PC-9 (cell line): Measurements from ENCODE around the gene FAM89B. TPM values are rescaled to one million over a fixed set of nuclear protein-coding genes. Genes with fewer than 3 reads are reported as not detected.

ENCODE experiments used
- BruUV-seq: library from RNA; stranded (reverse); fragments of 400-500 nt; replicated peaks from 2 replicates; lab custom pipeline; 2021; lab: Mats Ljungman, UMichigan
- CTCF ChIA-PET: fragments of 300-600 bp; sonication (Branson Sonifier 250); formaldehyde crosslinking; loops from one replicate; lab custom pipeline; 2022; ENCODE audit warnings: antibody characterized with exemption; lab: Charles Lee
- POLR2A ChIA-PET: fragments of 300-600 bp; sonication (Branson Sonifier 250); formaldehyde crosslinking; loops from one replicate; lab custom pipeline; 2022; ENCODE audit warnings: antibody characterized with exemption; ENCODE audit not compliant: unreplicated experiment; lab: Charles Lee
- DNase-seq, 2 experiments: peaks; one replicate each; pipeline versions ENCODE4 v3.0.0 to v3.0.0-alpha.2; 2015 to 2022; ENCODE audit warnings: mixed read lengths in 1 of 2
- H2AFZ ChIP-seq: fragments of 200-600 bp; sonication (generic); 2 replicates; pipeline ENCODE4 v1.8.1; 2017; ENCODE audit warnings: antibody characterized with exemption
- H3F3A ChIP-seq: fragments of 200-600 bp; sonication (generic); 2 replicates; pipeline ENCODE4 v1.8.1; 2017; ENCODE audit warnings: antibody characterized with exemption, mild to moderate bottlenecking, low read depth; ENCODE audit not compliant: insufficient read depth
- H3K27ac ChIP-seq: fragments of 200-600 bp; sonication (generic); 2 replicates; pipeline ENCODE4 v1.6.1; 2016; ENCODE audit warnings: mixed run types
- H3K27me3 ChIP-seq: fragments of 200-600 bp; sonication (generic); 2 replicates; pipeline ENCODE4 v1.6.1; 2016; ENCODE audit warnings: low read depth, mixed run types; ENCODE audit not compliant: insufficient read depth
- H3K36me3 ChIP-seq: fragments of 200-600 bp; sonication (generic); 2 replicates; pipeline ENCODE4 v1.6.1; 2016; ENCODE audit warnings: low read depth, mixed run types
- H3K4me1 ChIP-seq: fragments of 200-600 bp; sonication (generic); replicated peaks from 2 replicates; pipeline ENCODE4 v1.6.1; 2016; ENCODE audit warnings: mixed run types; ENCODE audit not compliant: insufficient read depth
- H3K4me2 ChIP-seq: fragments of 200-600 bp; sonication (generic); 2 replicates; pipeline ENCODE4 v1.6.1; 2017; ENCODE audit warnings: mixed run types
- H3K4me3 ChIP-seq: fragments of 200-600 bp; sonication (generic); 2 replicates; pipeline ENCODE4 v1.6.1; 2016; ENCODE audit warnings: mixed run types
- H3K79me2 ChIP-seq: fragments of 200-600 bp; sonication (generic); 2 replicates; pipeline ENCODE4 v1.6.1; 2017; ENCODE audit warnings: low read depth, mixed run types
- H3K9me2 ChIP-seq: fragments of 200-600 bp; sonication (generic); 2 replicates; pipeline ENCODE4 v1.8.1; 2017; ENCODE audit warnings: mild to moderate bottlenecking; ENCODE audit not compliant: insufficient read depth
- H3K9me3 ChIP-seq: fragments of 200-600 bp; sonication (generic); 2 replicates; pipeline ENCODE4 v1.8.1; 2016; ENCODE audit warnings: low read depth; ENCODE audit not compliant: insufficient read depth
- H4K20me1 ChIP-seq: fragments of 200-600 bp; sonication (generic); 2 replicates; pipeline ENCODE4 v1.8.1; 2017; ENCODE audit not compliant: insufficient read depth
- CTCF ChIP-seq: fragments of 200-600 bp; sonication (generic); conservative IDR thresholded peaks from 2 replicates; pipeline ENCODE4 v1.6.1; 2017; ENCODE audit warnings: mixed run types, antibody characterized with exemption, mild to moderate bottlenecking, moderate library complexity
- EZH2 ChIP-seq: fragments of 200-600 bp; sonication (generic); IDR thresholded peaks from 2 replicates; pipeline ENCODE4 v1.8.0; 2017; ENCODE audit warnings: antibody characterized with exemption, low read depth
- intact Hi-C: fragments of 100-400 bp; cut with micrococcal nuclease; formaldehyde crosslinking; loops from one replicate; pipeline ENCODE4 v1.10.0; 2022; ENCODE audit not compliant: unreplicated experiment
- total RNA-seq: library from RNA; stranded (reverse); gene quantifications from 2 replicates; pipeline ENCODE4 v1.2.3, GENCODE V29; 2021

The FAM89B gene
- total RNA-seq, 1 experiment from 2014 or later: 53.3 TPM

- ChIA-PET CTCF (interaction anchor here (0.6 to 2.4 kb wide), 8 partner anchors 10 to 211 kb away, joined by 3 to 25 read pairs (median 4); partner anchors contain the start of genes FAM89B and ZNRD2), POLR2A (interaction anchor here (0.6 to 1.3 kb wide), 7 partner anchors 29 to 362 kb away, joined by 3 to 35 read pairs (median 4); partner anchors contain the start of genes CCDC85B, FAM89B, POLA2 and ZNRD2)
- BruUV-seq: no TSS peak
- H2AFZ ChIP-seq: no peak overlapping the region
- DNase-seq: peak; percentile 62 to 89
- H3F3A ChIP-seq: peaks cover 85% of the 10 kb centered on the region
- H3K4me1 ChIP-seq: peaks cover 17% of the 10 kb centered on the region
- no peaks in the 10 kb centered on the region for H3K79me2 ChIP-seq
- intact Hi-C loops: loop anchor here (1.0 kb wide), 2 partner anchors 14 to 29 kb away; partner anchors contain the start of gene ZNRD2
- H3K9me2 ChIP-seq: no peaks in the 10 kb centered on the region
- H3K36me3 ChIP-seq: peaks cover 17% of the 10 kb centered on the region
- H3K4me2 ChIP-seq: peak overlapping the region; percentile 69
- peaks cover 22% of the 10 kb centered on the region for H4K20me1 ChIP-seq
- TF ChIP-seq EZH2: no peak
- TF ChIP-seq CTCF: peak; percentile 20; the same call in 1 of the 2 replicates
- peak overlapping the region; percentile 48 for H3K27ac ChIP-seq
- no peaks in the 10 kb centered on the region for H3K27me3 ChIP-seq
- H3K4me3 ChIP-seq: peak overlapping the region; percentile 46; the same call in 1 of the 2 replicates
- H3K9me3 ChIP-seq: no peaks in the 10 kb centered on the region
Observed at GRCh38 chr11:65541093-65541982, 31.0 kb upstream of the FAM89B start.

GRCh38 chr11:65542738-65543390, 29.5 kb upstream of the FAM89B start:
- Histone ChIP-seq H3K27ac (no peak overlapping the region), H3K79me2 (no peaks in the 10 kb centered on the region; the same call in 1 of the 2 replicates), H4K20me1 (peaks cover 19% of the 10 kb centered on the region), H3K9me2 (no peaks in the 10 kb centered on the region), H3K4me1 (peaks cover 17% of the 10 kb centered on the region), H3F3A (peaks cover 79% of the 10 kb centered on the region), H3K4me2 (no peak overlapping the region), H3K9me3 (no peaks in the 10 kb centered on the region), H3K4me3 (no peak overlapping the region), H3K27me3 (no peaks in the 10 kb centered on the region), H3K36me3 (peaks cover 30% of the 10 kb centered on the region), H2AFZ (no peak overlapping the region)
- intact Hi-C loops: no loop called here
- DNase-seq: no peak
- BruUV-seq: no TSS peak
- TF ChIP-seq CTCF (no peak), EZH2 (no peak)
- ChIA-PET POLR2A (interaction anchor here (0.8 kb wide), 1 partner anchor 35 kb away, joined by 4 read pairs; no protein-coding TSS in a partner anchor), CTCF (no interaction called here)

- Histone ChIP-seq H3K79me2 (no peaks in the 10 kb centered on the region; the same call in 1 of the 2 replicates), H3K27me3 (no peaks in the 10 kb centered on the region), H3K27ac (no peak overlapping the region), H3F3A (peaks cover 77% of the 10 kb centered on the region), H3K9me3 (no peaks in the 10 kb centered on the region), H2AFZ (no peak overlapping the region), H3K4me3 (no peak overlapping the region), H3K4me1 (peaks cover 14% of the 10 kb centered on the region), H4K20me1 (peaks cover 13% of the 10 kb centered on the region), H3K36me3 (peaks cover 46% of the 10 kb centered on the region), H3K4me2 (no peak overlapping the region), H3K9me2 (no peaks in the 10 kb centered on the region)
- ChIA-PET CTCF (no interaction called here), POLR2A (no interaction called here)
- intact Hi-C loops: no loop called here
- no peak for DNase-seq
- no TSS peak for BruUV-seq
- TF ChIP-seq CTCF: no peak
- no peak for TF ChIP-seq EZH2
Observed at GRCh38 chr11:65545853-65546216, 26.5 kb upstream of the FAM89B start.
